Measurements from ENCODE around the gene VOPP1.

- no peak for TF ChIP-seq CTCF (IDR thresholded peaks at IDR 0.05)
- TF ChIP-seq POLR2A (IDR thresholded peaks at IDR 0.05; ENCODE audit: low read depth): no peak
Observed at GRCh38 chr7:55449205-55449991, 122.9 kb downstream of the VOPP1 start.
